ENCODE measurements around the gene MALRD1. TPM values are rescaled to one million over a fixed set of nuclear protein-coding genes. Genes with fewer than 3 reads are reported as not detected.

MALRD1 gene
- total RNA-seq, 1 donor from 2014 or later: 0.45 TPM

GRCh38 chr10:19707376-19707775 lies 658.8 kb downstream of the MALRD1 start:
- no peak for TF ChIP-seq CTCF (IDR thresholded peaks at IDR 0.05; ENCODE audit: insufficient read depth, low read depth, low read length)
- TF ChIP-seq EZH2 (IDR thresholded peaks at IDR 0.05; ENCODE audit: insufficient read depth, low read length): no peak
- peaks cover 5% of the 10 kb centered on the region for H3K9me3 Mint-ChIP-seq (ENCODE audit: unreplicated experiment)
- H3K4me2 ChIP-seq (ENCODE audit: low read length): no peak overlapping the region
- no peaks in the 10 kb centered on the region for H3K27me3 ChIP-seq (ENCODE audit: insufficient read depth, low read length)
- FAIRE-seq: no peak
- no peak overlapping the region for H3K27ac ChIP-seq (ENCODE audit: low read depth, low read length)
- H3K9me3 ChIP-seq (ENCODE audit: insufficient read depth, low read depth, low read length): no peaks in the 10 kb centered on the region
- no peaks in the 10 kb centered on the region for H3K79me2 ChIP-seq (ENCODE audit: insufficient read depth, low read length)
- no peak overlapping the region for H2AFZ ChIP-seq (ENCODE audit: low read depth, low read length)
- no peak overlapping the region for H3K9ac ChIP-seq (ENCODE audit: low read length)
- no peaks in the 10 kb centered on the region for H3K27me3 Mint-ChIP-seq (ENCODE audit: low read depth, unreplicated experiment)
- no peaks in the 10 kb centered on the region for H3K4me1 Mint-ChIP-seq (ENCODE audit: low read depth, unreplicated experiment)
- H3K36me3 Mint-ChIP-seq (ENCODE audit: low read depth, unreplicated experiment): no peaks in the 10 kb centered on the region
- no peak overlapping the region for H3K4me3 ChIP-seq (ENCODE audit: insufficient read depth, low read depth, low read length)
- peaks cover 5% of the 10 kb centered on the region for H3K4me1 ChIP-seq (ENCODE audit: insufficient read depth, low read length)
- no peak for DNase-seq (ENCODE audit: low read depth)
- H3K36me3 ChIP-seq (ENCODE audit: insufficient read depth, low read length): no peaks in the 10 kb centered on the region
- no peak overlapping the region for H3K4me3 Mint-ChIP-seq (ENCODE audit: unreplicated experiment)
- H4K20me1 ChIP-seq (ENCODE audit: insufficient read depth, low read length): no peaks in the 10 kb centered on the region
- no peak overlapping the region for H3K27ac Mint-ChIP-seq (ENCODE audit: unreplicated experiment)

- no peak overlapping the region for H3K4me3 Mint-ChIP-seq (ENCODE audit: unreplicated experiment)
- Histone ChIP-seq H2AFZ (ENCODE audit: low read depth, low read length) (no peak overlapping the region), H3K9ac (ENCODE audit: low read length) (no peak overlapping the region), H3K9me3 (ENCODE audit: insufficient read depth, low read depth, low read length) (no peaks in the 10 kb centered on the region), H3K4me1 (ENCODE audit: insufficient read depth, low read length) (peaks cover 5% of the 10 kb centered on the region), H3K27ac (ENCODE audit: low read depth, low read length) (no peak overlapping the region), H4K20me1 (ENCODE audit: insufficient read depth, low read length) (no peaks in the 10 kb centered on the region), H3K36me3 (ENCODE audit: insufficient read depth, low read length) (no peaks in the 10 kb centered on the region), H3K4me2 (ENCODE audit: low read length) (no peak overlapping the region), H3K79me2 (ENCODE audit: insufficient read depth, low read length) (no peaks in the 10 kb centered on the region), H3K27me3 (ENCODE audit: insufficient read depth, low read length) (no peaks in the 10 kb centered on the region), H3K4me3 (ENCODE audit: insufficient read depth, low read depth, low read length) (no peak overlapping the region)
- no peaks in the 10 kb centered on the region for H3K4me1 Mint-ChIP-seq (ENCODE audit: low read depth, unreplicated experiment)
- no peak for DNase-seq (ENCODE audit: low read depth)
- peaks cover 5% of the 10 kb centered on the region for H3K9me3 Mint-ChIP-seq (ENCODE audit: unreplicated experiment)
- no peak overlapping the region for H3K27ac Mint-ChIP-seq (ENCODE audit: unreplicated experiment)
- no peaks in the 10 kb centered on the region for H3K36me3 Mint-ChIP-seq (ENCODE audit: low read depth, unreplicated experiment)
- TF ChIP-seq CTCF (IDR thresholded peaks at IDR 0.05; ENCODE audit: insufficient read depth, low read depth, low read length): no peak
- no peak for TF ChIP-seq EZH2 (IDR thresholded peaks at IDR 0.05; ENCODE audit: insufficient read depth, low read length)
- FAIRE-seq: no peak
- no peaks in the 10 kb centered on the region for H3K27me3 Mint-ChIP-seq (ENCODE audit: low read depth, unreplicated experiment)
Observed at GRCh38 chr10:19708031-19708430, 659.4 kb downstream of the MALRD1 start.

GRCh38 chr10:19710600-19710999 lies 662.0 kb downstream of the MALRD1 start:
- Histone ChIP-seq H3K4me3 (ENCODE audit: insufficient read depth, low read depth, low read length) (no peak overlapping the region), H3K4me2 (ENCODE audit: low read length) (no peak overlapping the region), H2AFZ (ENCODE audit: low read depth, low read length) (no peak overlapping the region), H3K27me3 (ENCODE audit: insufficient read depth, low read length) (no peaks in the 10 kb centered on the region), H3K27ac (ENCODE audit: low read depth, low read length) (no peak overlapping the region), H3K36me3 (ENCODE audit: insufficient read depth, low read length) (no peaks in the 10 kb centered on the region), H3K4me1 (ENCODE audit: insufficient read depth, low read length) (no peaks in the 10 kb centered on the region), H3K79me2 (ENCODE audit: insufficient read depth, low read length) (no peaks in the 10 kb centered on the region), H3K9ac (ENCODE audit: low read length) (no peak overlapping the region), H4K20me1 (ENCODE audit: insufficient read depth, low read length) (no peaks in the 10 kb centered on the region), H3K9me3 (ENCODE audit: insufficient read depth, low read depth, low read length) (no peaks in the 10 kb centered on the region)
- DNase-seq (ENCODE audit: low read depth): no peak
- Mint-ChIP-seq H3K36me3 (ENCODE audit: low read depth, unreplicated experiment) (no peaks in the 10 kb centered on the region), H3K9me3 (ENCODE audit: unreplicated experiment) (peaks cover 5% of the 10 kb centered on the region), H3K27me3 (ENCODE audit: low read depth, unreplicated experiment) (no peaks in the 10 kb centered on the region), H3K27ac (ENCODE audit: unreplicated experiment) (no peak overlapping the region), H3K4me1 (ENCODE audit: low read depth, unreplicated experiment) (no peaks in the 10 kb centered on the region), H3K4me3 (ENCODE audit: unreplicated experiment) (no peak overlapping the region)
- FAIRE-seq: no peak
- TF ChIP-seq CTCF (IDR thresholded peaks at IDR 0.05; ENCODE audit: insufficient read depth, low read depth, low read length): no peak
- no peak for TF ChIP-seq EZH2 (IDR thresholded peaks at IDR 0.05; ENCODE audit: insufficient read depth, low read length)
